Measurements from ENCODE around the gene NYAP1.
"Not testable (repeated sequence)": the region's sequence is repeated elsewhere in the genome, so short reads cannot be mapped to it uniquely, and the experiment has no call there.

DNA sequence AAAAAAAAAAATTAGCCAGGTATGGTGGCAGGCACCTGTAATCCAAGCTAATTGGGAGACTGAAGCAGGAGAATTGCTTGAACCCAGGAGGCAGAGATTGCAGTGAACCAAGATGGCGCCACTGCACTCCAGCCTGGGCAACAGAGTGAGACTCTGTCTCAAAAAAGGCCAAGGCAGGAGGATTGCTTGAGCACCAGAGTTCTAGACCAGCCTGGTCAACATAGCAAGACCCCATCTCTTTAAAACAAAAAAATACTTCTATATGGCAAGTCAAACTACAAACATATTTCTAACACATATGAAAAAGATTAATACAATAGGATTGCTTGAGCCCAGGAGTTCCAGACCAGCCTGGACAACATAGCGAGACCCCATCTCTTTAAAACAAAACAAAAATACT is 17.0 kb downstream of the NYAP1 start:
- TF ChIP-seq, protein P1, sequence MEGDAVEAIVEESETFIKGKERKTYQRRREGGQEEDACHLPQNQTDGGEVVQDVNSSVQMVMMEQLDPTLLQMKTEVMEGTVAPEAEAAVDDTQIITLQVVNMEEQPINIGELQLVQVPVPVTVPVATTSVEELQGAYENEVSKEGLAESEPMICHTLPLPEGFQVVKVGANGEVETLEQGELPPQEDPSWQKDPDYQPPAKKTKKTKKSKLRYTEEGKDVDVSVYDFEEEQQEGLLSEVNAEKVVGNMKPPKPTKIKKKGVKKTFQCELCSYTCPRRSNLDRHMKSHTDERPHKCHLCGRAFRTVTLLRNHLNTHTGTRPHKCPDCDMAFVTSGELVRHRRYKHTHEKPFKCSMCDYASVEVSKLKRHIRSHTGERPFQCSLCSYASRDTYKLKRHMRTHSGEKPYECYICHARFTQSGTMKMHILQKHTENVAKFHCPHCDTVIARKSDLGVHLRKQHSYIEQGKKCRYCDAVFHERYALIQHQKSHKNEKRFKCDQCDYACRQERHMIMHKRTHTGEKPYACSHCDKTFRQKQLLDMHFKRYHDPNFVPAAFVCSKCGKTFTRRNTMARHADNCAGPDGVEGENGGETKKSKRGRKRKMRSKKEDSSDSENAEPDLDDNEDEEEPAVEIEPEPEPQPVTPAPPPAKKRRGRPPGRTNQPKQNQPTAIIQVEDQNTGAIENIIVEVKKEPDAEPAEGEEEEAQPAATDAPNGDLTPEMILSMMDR (conservative IDR thresholded peaks at IDR 0.05), result not testable (repeated sequence)
- TF ChIP-seq ZFX (IDR thresholded peaks at IDR 0.05), result not testable (repeated sequence)

Data from C4-2B (cell line).